HEK293T (cell line): ENCODE data around the gene ATF3.

Experiments
- CTBP1 ChIP-seq: fragments of 450-650 bp; IDR thresholded peaks from 2 replicates; pipeline ENCODE4 v1.6.1; 2016; ENCODE audit warnings: borderline replicate concordance
- FOXM1 ChIP-seq: fragments of 450-650 bp; IDR thresholded peaks from 2 replicates; pipeline ENCODE4 v1.6.1; 2017; ENCODE audit warnings: mild to moderate bottlenecking, borderline replicate concordance
- HDGF ChIP-seq: fragments of 450-650 bp; IDR thresholded peaks from 2 replicates; pipeline ENCODE4 v1.6.1; 2017; ENCODE audit warnings: antibody characterized with exemption, borderline replicate concordance
- L3MBTL2 ChIP-seq: fragments of 450-650 bp; conservative IDR thresholded peaks from 2 replicates; pipeline ENCODE4 v1.6.1; 2016; ENCODE audit warnings: mild to moderate bottlenecking
- LEF1 ChIP-seq: fragments of 450-650 bp; IDR thresholded peaks from 2 replicates; pipeline ENCODE4 v1.6.1; 2017; ENCODE audit warnings: mild to moderate bottlenecking, borderline replicate concordance
- SP1 ChIP-seq: fragments of 450-650 bp; IDR thresholded peaks from 2 replicates; pipeline ENCODE4 v1.6.1; 2017
- ZNF384 ChIP-seq: fragments of 450-650 bp; IDR thresholded peaks from 2 replicates; pipeline ENCODE4 v1.6.1; 2016

DNA sequence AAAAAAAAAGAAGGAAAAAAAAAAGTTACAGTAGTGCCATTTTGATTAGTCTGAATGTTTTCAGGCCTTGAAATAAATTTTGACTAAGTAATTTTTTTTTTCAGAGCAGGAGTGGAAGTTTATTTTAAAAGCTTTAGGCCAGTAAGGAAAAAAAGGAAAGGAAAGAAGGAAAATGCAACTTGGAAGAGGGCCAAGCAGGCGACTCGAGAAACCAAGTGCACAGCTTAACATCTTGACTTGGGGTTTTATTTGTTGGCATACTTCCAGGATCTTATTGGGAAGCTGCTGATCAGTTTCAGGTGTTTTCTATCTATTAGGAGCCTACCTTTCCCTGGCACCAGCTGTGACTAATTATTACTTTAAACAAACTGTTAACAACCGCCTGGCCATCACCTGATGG lies 41.7 kb downstream of the ATF3 start:
- no peak for TF ChIP-seq FOXM1
- no peak for TF ChIP-seq HDGF
- no peak for TF ChIP-seq L3MBTL2
- no peak for TF ChIP-seq LEF1
- no peak for TF ChIP-seq SP1
- no peak for TF ChIP-seq ZNF384
- TF ChIP-seq CTBP1: no peak
